BJ (cell line): Measurements from ENCODE around the gene RAD18. TPM values are rescaled to one million over a fixed set of nuclear protein-coding genes. Genes with fewer than 3 reads are reported as not detected.

ENCODE experiments used
- CTCF ChIA-PET: fragments of 350-600 bp; formaldehyde crosslinking; extraction: SDS; loops from one replicate; lab custom pipeline; 2021; ENCODE audit warnings: antibody characterized with exemption, inconsistent platforms; lab: Yijun Ruan, JAX
- POLR2A ChIA-PET: fragments of 300-600 bp; sonication (Branson Sonifier 250); formaldehyde crosslinking; extraction: SDS; loops from one replicate; lab custom pipeline; 2021; ENCODE audit warnings: antibody characterized with exemption; lab: Charles Lee
- DNase-seq: peaks from one replicate; pipeline ENCODE4 v3.0.0-alpha.2; 2011; ENCODE audit warnings: low read depth
- H3K27me3 ChIP-seq: 2 replicates; pipeline ENCODE4 v1.6.0; 2011; ENCODE audit warnings: low read length; ENCODE audit not compliant: control insufficient read depth, insufficient read depth
- H3K36me3 ChIP-seq: 2 replicates; pipeline ENCODE4 v1.5.1; 2011; ENCODE audit warnings: low read length; ENCODE audit not compliant: control insufficient read depth, insufficient read depth
- H3K4me3 ChIP-seq: 2 replicates; pipeline ENCODE4 v1.5.1; 2011; ENCODE audit warnings: low read depth, mild to moderate bottlenecking, control low read depth, low read length
- polyA plus RNA-seq: library from polyadenylated mRNA; depleted of rRNA; stranded (reverse); fragments of >200 nt; gene quantifications from 2 replicates; pipeline ENCODE4 v1.2.3, GENCODE V29; 2011
- TF ChIP-seq, protein P1 (sequence below): IDR thresholded peaks from 2 replicates; pipeline ENCODE4 v1.5.1; 2011; ENCODE audit warnings: low read depth, mild to moderate bottlenecking, control low read depth, inconsistent platforms, low read length, moderate library complexity; ENCODE audit not compliant: insufficient read depth

RAD18 gene
- polyA plus RNA-seq, 1 experiment: 13.8 TPM

DNA sequence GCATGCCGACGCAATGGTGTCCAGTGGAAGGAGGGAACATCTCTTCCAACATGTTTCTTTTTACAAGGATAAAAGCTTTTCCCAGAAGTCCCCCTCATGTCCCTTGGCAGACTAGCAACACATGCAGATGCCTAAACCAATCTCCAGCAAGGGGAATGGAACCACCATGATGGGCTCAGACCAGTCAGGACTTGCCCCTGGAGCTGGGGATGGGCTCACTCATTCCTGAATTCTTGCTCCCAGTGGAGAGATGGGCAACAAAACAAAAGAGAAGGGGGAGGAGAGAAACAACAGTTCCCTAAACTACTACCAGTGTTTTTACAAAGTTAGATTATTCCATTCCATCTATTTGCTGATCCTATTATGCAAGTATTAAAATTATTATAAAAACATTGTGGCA, 117.1 kb downstream of the RAD18 start:
- no peaks in the 10 kb centered on the region for H3K27me3 ChIP-seq
- H3K36me3 ChIP-seq: no peaks in the 10 kb centered on the region
- TF ChIP-seq, protein P1, sequence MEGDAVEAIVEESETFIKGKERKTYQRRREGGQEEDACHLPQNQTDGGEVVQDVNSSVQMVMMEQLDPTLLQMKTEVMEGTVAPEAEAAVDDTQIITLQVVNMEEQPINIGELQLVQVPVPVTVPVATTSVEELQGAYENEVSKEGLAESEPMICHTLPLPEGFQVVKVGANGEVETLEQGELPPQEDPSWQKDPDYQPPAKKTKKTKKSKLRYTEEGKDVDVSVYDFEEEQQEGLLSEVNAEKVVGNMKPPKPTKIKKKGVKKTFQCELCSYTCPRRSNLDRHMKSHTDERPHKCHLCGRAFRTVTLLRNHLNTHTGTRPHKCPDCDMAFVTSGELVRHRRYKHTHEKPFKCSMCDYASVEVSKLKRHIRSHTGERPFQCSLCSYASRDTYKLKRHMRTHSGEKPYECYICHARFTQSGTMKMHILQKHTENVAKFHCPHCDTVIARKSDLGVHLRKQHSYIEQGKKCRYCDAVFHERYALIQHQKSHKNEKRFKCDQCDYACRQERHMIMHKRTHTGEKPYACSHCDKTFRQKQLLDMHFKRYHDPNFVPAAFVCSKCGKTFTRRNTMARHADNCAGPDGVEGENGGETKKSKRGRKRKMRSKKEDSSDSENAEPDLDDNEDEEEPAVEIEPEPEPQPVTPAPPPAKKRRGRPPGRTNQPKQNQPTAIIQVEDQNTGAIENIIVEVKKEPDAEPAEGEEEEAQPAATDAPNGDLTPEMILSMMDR: no peak
- ChIA-PET CTCF (interaction anchor here (2.3 kb wide), 1 partner anchor 77 kb away, joined by 13 read pairs; the partner anchor contains the start of gene OXTR), POLR2A (interaction anchor here (1.6 kb wide), 1 partner anchor 41 kb away, joined by 3 read pairs; no protein-coding TSS in a partner anchor)
- no peak for DNase-seq
- H3K4me3 ChIP-seq: no peak overlapping the region

DNA sequence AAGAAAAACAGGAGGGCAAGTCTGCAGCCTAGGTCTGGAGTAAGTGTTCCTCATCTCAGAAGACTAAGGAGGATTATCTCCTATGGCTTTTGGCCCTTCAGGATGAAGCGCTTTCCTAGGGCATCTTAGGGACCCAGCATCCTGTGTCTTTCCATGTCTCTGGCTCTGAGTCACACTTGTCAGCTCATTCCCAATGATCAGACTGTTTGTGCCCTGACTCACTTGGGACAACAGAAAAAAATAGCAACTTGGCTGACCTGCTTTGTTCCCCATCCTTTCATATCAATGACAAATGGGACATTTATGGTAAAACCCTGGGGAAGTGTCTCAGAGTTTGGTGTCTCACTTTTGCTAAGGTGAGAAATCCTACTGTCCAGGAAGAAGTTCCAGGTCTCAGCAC, 117.6 kb downstream of the RAD18 start:
- Histone ChIP-seq H3K27me3 (no peaks in the 10 kb centered on the region), H3K36me3 (no peaks in the 10 kb centered on the region), H3K4me3 (no peak overlapping the region)
- ChIA-PET POLR2A (interaction anchor here (1.6 kb wide), 1 partner anchor 42 kb away, joined by 3 read pairs; no protein-coding TSS in a partner anchor), CTCF (interaction anchor here (2.3 kb wide), 1 partner anchor 77 kb away, joined by 13 read pairs; the partner anchor contains the start of gene OXTR)
- DNase-seq: no peak
- TF ChIP-seq, protein P1: no peak

DNA sequence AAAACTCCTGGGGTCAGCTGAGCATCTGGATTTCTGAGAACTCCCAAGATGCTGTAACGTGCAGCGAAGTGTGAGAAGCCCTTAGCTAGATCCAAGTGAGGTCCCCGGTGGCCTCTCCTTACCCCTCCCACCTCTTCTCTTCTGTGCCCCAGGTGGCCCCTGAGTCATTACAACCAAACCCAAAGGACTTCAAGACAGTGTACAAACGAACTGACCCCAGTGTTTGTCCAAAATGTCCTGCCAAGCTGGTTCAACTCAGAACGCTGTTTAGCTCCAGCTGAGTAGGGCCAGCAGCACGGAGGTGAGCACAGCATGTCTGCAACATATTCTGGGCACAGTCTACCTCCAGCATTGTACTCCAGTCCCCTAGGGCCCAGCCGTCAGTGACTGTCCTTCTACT, 119.9 kb downstream of the RAD18 start:
- Histone ChIP-seq H3K4me3 (no peak overlapping the region), H3K27me3 (no peaks in the 10 kb centered on the region), H3K36me3 (no peaks in the 10 kb centered on the region)
- TF ChIP-seq, protein P1: no peak
- POLR2A ChIA-PET: no interaction called here
- no peak for DNase-seq
- CTCF ChIA-PET: interaction anchor here (0.8 kb wide), 1 partner anchor 14 kb away, joined by 4 read pairs; no protein-coding TSS in a partner anchor

DNA sequence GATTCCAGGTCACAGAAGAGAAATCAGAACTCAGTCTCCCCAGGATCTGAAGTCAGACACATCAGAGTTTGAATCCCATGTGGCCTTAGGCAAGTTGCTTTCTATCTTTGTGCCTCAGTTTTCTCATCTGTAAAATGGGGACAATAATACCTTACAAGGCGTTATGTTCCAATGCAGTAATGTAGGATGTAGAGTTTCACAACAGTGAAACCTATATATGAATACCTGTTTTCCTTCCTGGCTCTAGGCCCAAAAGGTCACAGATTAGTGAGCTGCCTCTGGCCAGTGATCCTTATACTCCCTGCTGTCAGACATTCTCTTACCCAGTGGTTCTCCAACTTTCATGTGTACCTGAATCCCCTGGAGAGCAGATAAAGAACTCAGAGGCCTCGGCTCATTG, 121.0 kb downstream of the RAD18 start:
- DNase-seq: no peak
- no peak overlapping the region for H3K4me3 ChIP-seq
- POLR2A ChIA-PET: no interaction called here
- TF ChIP-seq, protein P1: no peak
- H3K27me3 ChIP-seq: no peaks in the 10 kb centered on the region
- CTCF ChIA-PET: interaction anchor here (1.1 kb wide), 1 partner anchor 12 kb away, joined by 3 read pairs; no protein-coding TSS in a partner anchor
- no peaks in the 10 kb centered on the region for H3K36me3 ChIP-seq

GRCh38 chr3:8841472-8841871, 121.8 kb downstream of the RAD18 start:
- DNase-seq: no peak
- CTCF ChIA-PET: interaction anchor here (1.0 to 2.3 kb wide), 2 partner anchors 21 to 72 kb away, joined by 3 to 9 read pairs; partner anchors contain the start of gene OXTR
- Histone ChIP-seq H3K36me3 (no peaks in the 10 kb centered on the region), H3K4me3 (no peak overlapping the region), H3K27me3 (no peaks in the 10 kb centered on the region)
- TF ChIP-seq, protein P1: no peak
- POLR2A ChIA-PET: no interaction called here
